Lower leg skin (tissue), 3 donors: ENCODE results near the gene ATG7.

Experiments
- CTCF ChIP-seq, 3 donors: fragments of 450-650 bp; IDR thresholded peaks; one replicate each; pipeline ENCODE4 v1.5.1; 2016; ENCODE audit warnings: antibody characterized with exemption in 3 of 3, mild to moderate bottlenecking in 3 of 3, moderate library complexity in 2 of 3
- POLR2A ChIP-seq, 2 donors: fragments of 450-650 bp; IDR thresholded peaks; one replicate each; pipeline ENCODE4 v1.6.1; 2016 to 2017; ENCODE audit warnings: antibody characterized with exemption in 2 of 2, mild to moderate bottlenecking in 1 of 2, moderate library complexity in 1 of 2

GRCh38 chr3:11350374-11350773, 78.2 kb downstream of the ATG7 start:
- no peak for TF ChIP-seq CTCF (IDR thresholded peaks at IDR 0.05)
- no peak for TF ChIP-seq POLR2A (IDR thresholded peaks at IDR 0.05)
